Activated CD4-positive, CD25-positive, alpha-beta regulatory T cell treated with anti-CD3 and anti-CD28 coated beads, Interleukin-2, amount 50 U/mL, for 16 hours (primary cell): ENCODE results near the gene STAT3.
"Not testable (repeated sequence)": the region's sequence is repeated elsewhere in the genome, so short reads cannot be mapped to it uniquely, and the experiment has no call there.

Source experiments
- DNase-seq: peaks from one replicate; pipeline ENCODE4 v3.0.0-alpha.2; 2020; ENCODE audit warnings: low read depth, low spot score

STAT3 gene

GRCh38 chr17:42279776-42280630, 108.2 kb downstream of the STAT3 start:
- DNase-seq, result no peak

DNA sequence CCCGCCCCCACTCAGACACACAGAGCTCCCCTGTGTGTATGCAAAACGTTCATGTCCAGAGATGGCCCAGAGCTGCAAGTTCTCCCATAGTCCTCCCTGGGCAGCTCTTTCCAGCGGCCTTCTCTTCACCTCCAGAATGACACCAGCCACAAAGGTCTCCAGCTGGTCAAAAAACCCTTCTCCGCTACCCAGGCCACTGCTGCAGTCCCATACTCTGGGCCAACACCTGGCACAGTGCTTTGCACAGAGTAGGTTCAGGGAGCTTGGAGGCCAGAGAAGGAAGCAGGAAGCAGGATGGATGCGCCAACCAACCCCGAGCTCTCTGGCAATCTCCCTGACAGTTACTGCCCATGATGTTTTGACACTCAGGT, 110.9 kb downstream of the STAT3 start:
- DNase-seq, result no peak

GRCh38 chr17:42276609-42277341, 111.5 kb downstream of the STAT3 start:
- DNase-seq, result no peak

DNA sequence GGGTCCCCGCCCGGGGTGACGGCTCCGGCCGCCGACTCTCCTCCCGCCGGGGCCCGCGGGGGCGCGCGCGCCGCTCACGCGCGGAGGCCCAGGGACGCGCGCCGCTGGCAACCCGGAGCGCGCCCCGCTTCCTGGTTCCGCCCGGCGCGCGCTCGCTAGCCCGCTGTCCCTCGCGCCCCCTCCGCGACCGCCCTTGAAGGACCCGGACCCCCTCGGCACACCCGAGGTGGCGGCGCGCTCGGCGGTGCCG, 112.0 kb downstream of the STAT3 start, which contains the start of gene STAT5B:
TSS of gene STAT5B (minus strand) at position 33 of the 250 bp plus-strand sequence. CDS start 44,264 bp downstream, outside the sequence.
- DNase-seq, result no peak

GRCh38 chr17:42275527-42276358, 112.5 kb downstream of the STAT3 start:
- peak; percentile 19 for DNase-seq

GRCh38 chr17:42274812-42275526, 113.3 kb downstream of the STAT3 start:
- DNase-seq, result no peak

GRCh38 chr17:42274253-42274542, 114.0 kb downstream of the STAT3 start:
- no peak for DNase-seq

DNA sequence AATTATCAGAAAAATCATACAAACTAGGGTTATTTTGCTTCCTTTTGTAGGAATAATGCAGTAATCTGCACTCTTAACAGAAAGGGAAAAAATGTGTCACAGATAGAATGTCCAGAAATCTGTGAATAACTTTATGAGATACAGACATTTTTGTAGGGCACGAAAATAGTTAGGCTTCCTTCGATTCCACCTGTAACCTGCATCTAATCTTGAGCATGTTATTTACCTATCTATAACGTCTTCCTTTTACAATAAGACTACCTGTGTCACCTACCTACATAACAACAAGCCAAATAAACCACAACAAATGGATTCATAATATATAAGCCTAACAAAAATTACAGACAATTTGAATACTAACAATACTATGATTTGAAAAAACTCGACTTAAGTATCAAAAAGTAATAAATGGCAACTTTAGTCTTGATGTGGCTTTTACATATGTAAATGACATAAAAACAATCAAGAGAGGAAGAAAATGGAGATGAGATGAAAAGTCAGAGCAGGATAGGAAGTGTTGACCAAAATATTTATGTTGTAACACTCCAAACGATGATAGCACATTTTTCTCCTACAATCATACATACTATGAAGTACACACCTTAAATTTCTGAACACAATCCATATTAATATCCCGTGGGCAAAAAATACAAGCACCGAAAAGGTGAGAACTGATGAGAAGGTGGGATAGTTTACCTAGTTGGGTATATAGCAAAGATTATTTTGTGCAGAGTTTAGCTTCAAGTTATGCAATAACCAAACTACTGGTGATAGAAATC, 114.6 kb downstream of the STAT3 start:
- DNase-seq, result no peak

GRCh38 chr17:42272162-42272907, 115.9 kb downstream of the STAT3 start:
- DNase-seq, result no peak

- DNase-seq, result no peak
These were observed 116.5 kb downstream of the STAT3 start for GRCh38 chr17:42271779-42272035.

- no peak for DNase-seq
These were observed 117.0 kb downstream of the STAT3 start for GRCh38 chr17:42271006-42271778.

GRCh38 chr17:42270596-42270995, 117.6 kb downstream of the STAT3 start:
- no peak for DNase-seq

- no peak for DNase-seq
These were observed 118.1 kb downstream of the STAT3 start for GRCh38 chr17:42270170-42270535.

DNA sequence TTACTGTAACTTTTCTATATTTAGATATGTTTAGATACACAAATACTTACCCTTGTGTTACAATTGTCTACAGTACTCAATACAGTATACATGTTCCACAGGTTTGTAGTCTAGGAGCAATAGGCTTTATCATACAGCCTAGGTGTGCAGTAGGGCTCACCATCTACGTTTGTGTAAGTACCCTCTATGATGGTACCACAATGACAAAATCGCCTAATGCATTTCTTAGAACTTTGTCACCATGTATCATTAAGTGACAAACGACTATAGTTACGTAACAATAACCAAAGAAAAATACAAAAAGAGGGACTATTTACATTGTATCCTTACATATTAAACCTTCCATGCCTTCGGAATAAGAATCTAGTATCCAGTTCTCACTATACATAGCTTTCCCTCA, 120.0 kb downstream of the STAT3 start:
- DNase-seq, result no peak

GRCh38 chr17:42266918-42267766, 121.1 kb downstream of the STAT3 start:
- no peak for DNase-seq

GRCh38 chr17:42266462-42266861, 121.8 kb downstream of the STAT3 start:
- DNase-seq, result no peak

GRCh38 chr17:42264366-42264765, 123.9 kb downstream of the STAT3 start:
- not testable (repeated sequence) for DNase-seq
